ENCODE results near the gene ACER2. TPM values are rescaled to one million over a fixed set of nuclear protein-coding genes. Genes with fewer than 3 reads are reported as not detected.
A peak's percentile ranks its signal among the peaks of the same experiment; 100 is the strongest.

Gene ACER2
- polyA plus RNA-seq, 1 donor (not counting 4 experiments of a cell fraction or from before 2014, with no cell fraction given), result 4.2 TPM

GRCh38 chr9:19376931-19377330 is 31.9 kb upstream of the ACER2 start:
- no peak for TF ChIP-seq EZH2 (IDR thresholded peaks at IDR 0.05; ENCODE audit: low read length)
- TF ChIP-seq, protein P1, sequence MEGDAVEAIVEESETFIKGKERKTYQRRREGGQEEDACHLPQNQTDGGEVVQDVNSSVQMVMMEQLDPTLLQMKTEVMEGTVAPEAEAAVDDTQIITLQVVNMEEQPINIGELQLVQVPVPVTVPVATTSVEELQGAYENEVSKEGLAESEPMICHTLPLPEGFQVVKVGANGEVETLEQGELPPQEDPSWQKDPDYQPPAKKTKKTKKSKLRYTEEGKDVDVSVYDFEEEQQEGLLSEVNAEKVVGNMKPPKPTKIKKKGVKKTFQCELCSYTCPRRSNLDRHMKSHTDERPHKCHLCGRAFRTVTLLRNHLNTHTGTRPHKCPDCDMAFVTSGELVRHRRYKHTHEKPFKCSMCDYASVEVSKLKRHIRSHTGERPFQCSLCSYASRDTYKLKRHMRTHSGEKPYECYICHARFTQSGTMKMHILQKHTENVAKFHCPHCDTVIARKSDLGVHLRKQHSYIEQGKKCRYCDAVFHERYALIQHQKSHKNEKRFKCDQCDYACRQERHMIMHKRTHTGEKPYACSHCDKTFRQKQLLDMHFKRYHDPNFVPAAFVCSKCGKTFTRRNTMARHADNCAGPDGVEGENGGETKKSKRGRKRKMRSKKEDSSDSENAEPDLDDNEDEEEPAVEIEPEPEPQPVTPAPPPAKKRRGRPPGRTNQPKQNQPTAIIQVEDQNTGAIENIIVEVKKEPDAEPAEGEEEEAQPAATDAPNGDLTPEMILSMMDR (optimal IDR thresholded peaks at IDR 0.05 in 1 of 3, IDR thresholded peaks at IDR 0.05 in 1 of 3, conservative IDR thresholded peaks at IDR 0.05 in 1 of 3; ENCODE audit: extremely low read depth in 1 of 3, insufficient read depth in 2 of 3, low read length in 3 of 3), result no peak
- DNase-seq (ENCODE audit: low read depth, low spot score), result no peak
- no peaks in the 10 kb centered on the region for H3K9me3 ChIP-seq (ENCODE audit: control insufficient read depth, low read depth, low read length)
- no peaks in the 10 kb centered on the region for H3K9me1 ChIP-seq (ENCODE audit: control insufficient read depth, extremely low read depth, insufficient read depth, low read length)
- peaks cover 21% of the 10 kb centered on the region for H4K20me1 ChIP-seq (ENCODE audit: control insufficient read depth, extremely low read depth, insufficient read depth, low read length)
- H3K27ac ChIP-seq (ENCODE audit: control insufficient read depth, insufficient read depth, low read length), result no peak overlapping the region
- H3K36me3 ChIP-seq (ENCODE audit: control insufficient read depth in 2 of 2, extremely low read depth in 1 of 2, insufficient read depth in 2 of 2, low read length in 2 of 2), result peaks cover 16 to 48% of the 10 kb centered on the region in 2 experiments
- dilution Hi-C loops (cut with MboI; ENCODE audit: extremely low pct_ligation_motif_present, low sequenced_read_pairs), result loop anchor here (10.0 kb wide), 1 partner anchor 78 kb away; no protein-coding TSS in a partner anchor
- peak overlapping the region in 2 of 3 experiments; percentile 95 to 98 for H3K4me3 ChIP-seq (ENCODE audit: control insufficient read depth in 2 of 3, extremely low read depth in 1 of 3, insufficient read depth in 2 of 3, low read depth in 1 of 3, low read length in 3 of 3)
- no peak for FAIRE-seq
- no peak overlapping the region for H2AFZ ChIP-seq (ENCODE audit: control insufficient read depth, low read length)
- H3K79me2 ChIP-seq (ENCODE audit: control insufficient read depth, insufficient read depth, low read length), result peaks cover 37% of the 10 kb centered on the region
- no peaks in the 10 kb centered on the region for H3K27me3 ChIP-seq (ENCODE audit: control insufficient read depth, extremely low read depth, insufficient read depth, low read length)
- H3K9ac ChIP-seq (ENCODE audit: control insufficient read depth, extremely low read depth, insufficient read depth, low read length), result peak overlapping the region; percentile 98
- H3K4me1 ChIP-seq (ENCODE audit: control insufficient read depth, extremely low read depth, insufficient read depth, low read length), result peaks cover 28% of the 10 kb centered on the region
- H3K4me2 ChIP-seq (ENCODE audit: control insufficient read depth, extremely low read depth, insufficient read depth, low read depth, low read length), result peak overlapping the region; percentile 87

GRCh38 chr9:19378164-19378563 is 30.6 kb upstream of the ACER2 start:
- Histone ChIP-seq H3K4me2 (ENCODE audit: control insufficient read depth, extremely low read depth, insufficient read depth, low read depth, low read length) (peak overlapping the region; percentile 87), H3K9ac (ENCODE audit: control insufficient read depth, extremely low read depth, insufficient read depth, low read length) (peak overlapping the region; percentile 98), H4K20me1 (ENCODE audit: control insufficient read depth, extremely low read depth, insufficient read depth, low read length) (peaks cover 21% of the 10 kb centered on the region), H3K79me2 (ENCODE audit: control insufficient read depth, insufficient read depth, low read length) (peaks cover 37% of the 10 kb centered on the region), H3K4me1 (ENCODE audit: control insufficient read depth, extremely low read depth, insufficient read depth, low read length) (peaks cover 29% of the 10 kb centered on the region), H3K4me3 (ENCODE audit: control insufficient read depth in 2 of 3, extremely low read depth in 1 of 3, insufficient read depth in 2 of 3, low read depth in 1 of 3, low read length in 3 of 3) (peak overlapping the region; percentile 76 to 98 (median 95)), H3K27ac (ENCODE audit: control insufficient read depth, insufficient read depth, low read length) (peak overlapping the region; percentile 92), H3K27me3 (ENCODE audit: control insufficient read depth, extremely low read depth, insufficient read depth, low read length) (no peaks in the 10 kb centered on the region), H3K9me1 (ENCODE audit: control insufficient read depth, extremely low read depth, insufficient read depth, low read length) (no peaks in the 10 kb centered on the region), H3K36me3 (ENCODE audit: control insufficient read depth in 2 of 2, extremely low read depth in 1 of 2, insufficient read depth in 2 of 2, low read length in 2 of 2) (peaks cover 16 to 48% of the 10 kb centered on the region in 2 experiments), H3K9me3 (ENCODE audit: control insufficient read depth, low read depth, low read length) (no peaks in the 10 kb centered on the region), H2AFZ (ENCODE audit: control insufficient read depth, low read length) (no peak overlapping the region)
- no peak for TF ChIP-seq EZH2 (IDR thresholded peaks at IDR 0.05; ENCODE audit: low read length)
- TF ChIP-seq, protein P1 (optimal IDR thresholded peaks at IDR 0.05 in 1 of 3, IDR thresholded peaks at IDR 0.05 in 1 of 3, conservative IDR thresholded peaks at IDR 0.05 in 1 of 3; ENCODE audit: extremely low read depth in 1 of 3, insufficient read depth in 2 of 3, low read length in 3 of 3), result no peak
- FAIRE-seq (no peak), DNase-seq (ENCODE audit: low read depth, low spot score) (no peak)
- dilution Hi-C loops (cut with MboI; ENCODE audit: extremely low pct_ligation_motif_present, low sequenced_read_pairs), result loop anchor here (10.0 kb wide), 1 partner anchor 77 kb away; no protein-coding TSS in a partner anchor

Data from keratinocyte (primary cell).